H1 (cell line): ENCODE measurements around the gene YPEL2. TPM values are rescaled to one million over a fixed set of nuclear protein-coding genes. Genes with fewer than 3 reads are reported as not detected.

Experiments
- CTCF ChIA-PET: fragments of 300-600 bp; sonication (Branson Sonifier 250); formaldehyde crosslinking; loops from one replicate; lab custom pipeline; 2021; ENCODE audit not compliant: partially characterized antibody; lab: Charles Lee
- POLR2A ChIA-PET: fragments of 300-600 bp; sonication (Branson Sonifier 250); formaldehyde crosslinking; loops from one replicate; lab custom pipeline; 2021; ENCODE audit warnings: inconsistent platforms; ENCODE audit not compliant: partially characterized antibody; lab: Charles Lee
- DNase-seq, 2 experiments: peaks; one replicate each; pipeline versions ENCODE4 v3.0.0 to v3.0.0-alpha.2; 2010 to 2022; ENCODE audit warnings: low spot score in 2 of 2, low read depth in 1 of 2, mixed read lengths in 1 of 2
- FAIRE-seq: peaks from 2 replicates; lab custom pipeline; 2011; peaks lifted over from hg19 to GRCh38; lab: Jason Lieb, UNC
- H2AFZ ChIP-seq: 2 replicates; pipeline ENCODE4 v1.8.1; 2012; ENCODE audit warnings: low read length, inconsistent platforms
- H2AK5ac ChIP-seq: 2 replicates; pipeline ENCODE4 v1.6.1; 2013; ENCODE audit warnings: low read depth, low read length
- H2BK120ac ChIP-seq: replicated peaks from 2 replicates; pipeline ENCODE3; 2013; ENCODE audit warnings: low read depth, low read length, inconsistent platforms
- H2BK12ac ChIP-seq: 2 replicates; pipeline ENCODE4 v1.6.1; 2013; ENCODE audit warnings: low read depth, low read length
- H2BK15ac ChIP-seq: 2 replicates; pipeline ENCODE4 v1.6.1; 2013; ENCODE audit warnings: low read length
- H2BK20ac ChIP-seq: 2 replicates; pipeline ENCODE4 v1.6.1; 2013; ENCODE audit warnings: low read length
- H2BK5ac ChIP-seq: 2 replicates; pipeline ENCODE4 v1.6.1; 2013; ENCODE audit warnings: low read depth, low read length
- H3K14ac ChIP-seq: 2 replicates; pipeline ENCODE4 v1.6.1; 2013; ENCODE audit warnings: inconsistent platforms; ENCODE audit not compliant: insufficient read length
- H3K18ac ChIP-seq: 2 replicates; pipeline ENCODE4 v1.6.1; 2013; ENCODE audit warnings: low read length; ENCODE audit errors: extremely low read depth
- H3K23ac ChIP-seq: 2 replicates; pipeline ENCODE4 v1.6.1; 2013; ENCODE audit warnings: inconsistent platforms; ENCODE audit not compliant: insufficient read length
- H3K23me2 ChIP-seq: 2 replicates; pipeline ENCODE4 v1.6.1; 2013; ENCODE audit warnings: low read depth, low read length
- H3K27ac ChIP-seq: 2 replicates; pipeline ENCODE4 v1.6.1; 2011; ENCODE audit warnings: low read depth, low read length, inconsistent platforms
- H3K27me3 ChIP-seq, 4 experiments: replicated peaks in 1 of 4; 1 replicate in 1 of 4; 2 replicates in 3 of 4; pipeline versions ENCODE4 v1.6.1 to v1.8.1; 2011 to 2013; ENCODE audit warnings: low read length in 3 of 4, mild to moderate bottlenecking in 3 of 4, inconsistent platforms in 2 of 4, mixed read lengths in 2 of 4, moderate library complexity in 1 of 4; ENCODE audit not compliant: control insufficient read depth in 3 of 4, insufficient read depth in 3 of 4; ENCODE audit errors: extremely low read depth in 1 of 4
- H3K36me3 ChIP-seq, 4 experiments: 2 replicates each; pipeline versions ENCODE4 v1.6.1 to v1.8.1; 2011 to 2013; ENCODE audit warnings: mild to moderate bottlenecking in 4 of 4, low read length in 3 of 4, moderate library complexity in 2 of 4, control low read depth in 1 of 4, inconsistent platforms in 1 of 4; ENCODE audit not compliant: insufficient read depth in 4 of 4, control insufficient read depth in 2 of 4
- H3K4ac ChIP-seq: replicated peaks from 2 replicates; pipeline ENCODE3; 2013; ENCODE audit warnings: low read length, low read depth, mixed read lengths, inconsistent platforms; ENCODE audit not compliant: insufficient read length
- H3K4me1 ChIP-seq, 4 experiments: replicated peaks in 1 of 4; 1 replicate in 1 of 4; 2 replicates in 3 of 4; pipeline versions ENCODE4 v1.6.1 to v1.8.1; 2011 to 2013; ENCODE audit warnings: low read length in 3 of 4, inconsistent platforms in 2 of 4, mixed read lengths in 1 of 4; ENCODE audit not compliant: insufficient read depth in 4 of 4, control insufficient read depth in 3 of 4
- H3K4me2 ChIP-seq, 2 experiments: 2 replicates each; pipeline versions ENCODE4 v1.6.1 to v1.8.1; 2011 to 2013; ENCODE audit warnings: low read depth in 2 of 2, low read length in 2 of 2, control low read depth in 1 of 2, inconsistent platforms in 1 of 2, mild to moderate bottlenecking in 1 of 2; ENCODE audit not compliant: insufficient read depth in 1 of 2
- H3K4me3 ChIP-seq, 4 experiments: fragments of 200-600, 300-600 bp in 1 of 4; sonication (generic), shearing (Covaris generic), sonication (Bioruptor Twin) in 1 of 4; 2 replicates each; pipeline versions ENCODE4 v1.5.1 to v1.8.1; 2011 to 2016; ENCODE audit warnings: low read length in 4 of 4, low read depth in 3 of 4, control low read depth in 2 of 4, inconsistent platforms in 2 of 4, mild to moderate bottlenecking in 2 of 4, mixed read lengths in 1 of 4, moderate library complexity in 1 of 4; ENCODE audit not compliant: insufficient read depth in 2 of 4; ENCODE audit errors: extremely low read depth in 1 of 4
- H3K56ac ChIP-seq: replicated peaks from 2 replicates; pipeline ENCODE3; 2013; ENCODE audit warnings: low read depth, mild to moderate bottlenecking, mixed read lengths, low read length, inconsistent platforms; ENCODE audit not compliant: insufficient read length
- H3K79me1 ChIP-seq: 2 replicates; pipeline ENCODE4 v1.6.1; 2013; ENCODE audit warnings: low read depth, low read length, control low read depth
- H3K79me2 ChIP-seq, 2 experiments: 2 replicates each; pipeline versions ENCODE4 v1.6.1 to v1.8.1; 2012 to 2013; ENCODE audit warnings: low read length in 2 of 2, mild to moderate bottlenecking in 2 of 2, inconsistent platforms in 1 of 2; ENCODE audit not compliant: insufficient read depth in 2 of 2, control insufficient read depth in 1 of 2
- H3K9ac ChIP-seq, 4 experiments: replicated peaks in 1 of 4; 1 replicate in 1 of 4; 2 replicates in 3 of 4; pipeline versions ENCODE4 v1.6.1 to v1.8.1; 2011 to 2013; ENCODE audit warnings: low read depth in 3 of 4, low read length in 3 of 4, control low read depth in 2 of 4, mild to moderate bottlenecking in 2 of 4, moderate library complexity in 2 of 4, inconsistent platforms in 1 of 4; ENCODE audit errors: extremely low read depth in 1 of 4
- H3K9me3 ChIP-seq, 2 experiments: 2 replicates each; pipeline versions ENCODE4 v1.6.1 to v1.8.1; 2012 to 2013; ENCODE audit warnings: mild to moderate bottlenecking in 2 of 2, moderate library complexity in 2 of 2, control low read depth in 1 of 2, inconsistent platforms in 1 of 2, low read depth in 1 of 2, low read length in 1 of 2, mixed read lengths in 1 of 2; ENCODE audit not compliant: insufficient read depth in 2 of 2
- H4K20me1 ChIP-seq, 2 experiments: replicated peaks in 1 of 2; 2 replicates each; pipeline versions ENCODE3 to v1.8.1; 2011 to 2013; ENCODE audit warnings: inconsistent platforms in 2 of 2, low read length in 2 of 2, mild to moderate bottlenecking in 1 of 2; ENCODE audit not compliant: insufficient read depth in 2 of 2, control insufficient read depth in 1 of 2
- H4K5ac ChIP-seq: 2 replicates; pipeline ENCODE4 v1.6.1; 2013; ENCODE audit warnings: low read length, low read depth, mixed read lengths, inconsistent platforms; ENCODE audit not compliant: insufficient read length
- H4K8ac ChIP-seq: 2 replicates; pipeline ENCODE4 v1.8.0; 2013; ENCODE audit warnings: mild to moderate bottlenecking, moderate library complexity, low read length, inconsistent platforms; ENCODE audit not compliant: insufficient read depth; ENCODE audit errors: extremely low read depth
- H4K91ac ChIP-seq: replicated peaks from 2 replicates; pipeline ENCODE3; 2013; ENCODE audit warnings: low read length, mixed read lengths, inconsistent platforms; ENCODE audit not compliant: insufficient read length
- RAD21 ChIP-seq, 2 experiments: IDR thresholded peaks in 1 of 2; conservative IDR thresholded peaks in 1 of 2; 2 replicates each; pipeline ENCODE4 v1.6.1; 2011; ENCODE audit warnings: low read depth in 2 of 2, low read length in 2 of 2, improper control_type of control experiment in 1 of 2, inconsistent platforms in 1 of 2, mild to moderate bottlenecking in 1 of 2, moderate library complexity in 1 of 2
- WGBS, 2 experiments: shearing (Covaris generic) in 1 of 2; methylation state at CpG; one replicate each; pipeline versions ENCODE4 v1.1.6 to v1.1.7; 2013 to 2015; ENCODE audit warnings: low lambda C conversion rate in 2 of 2, mixed read lengths in 2 of 2, inconsistent platforms in 1 of 2, low coverage in 1 of 2, missing lambda C conversion rate in 1 of 2; ENCODE audit not compliant: insufficient replicate concordance in 2 of 2, insufficient coverage in 1 of 2, insufficient read length in 1 of 2; ENCODE audit errors: extremely low coverage in 1 of 2, missing lambda C conversion rate in 1 of 2; 5-methylcytosine and 5-hydroxymethylcytosine counted together
- polyA plus RNA-seq, 7 experiments: library from polyadenylated mRNA; depleted of rRNA in 3 of 7; stranded (reverse) in 5 of 7; unstranded in 2 of 7; fragments of >200 nt in 5 of 7; fragments of 200-250 nt in 2 of 7; gene quantifications; 1 replicate in 5 of 7; 2 replicates in 1 of 7; 4 replicates in 1 of 7; pipeline versions ENCODE4 v1.2.1 to v1.2.3, GENCODE V29; 2011 to 2013; ENCODE audit warnings: missing spikeins in 2 of 7, mixed read lengths in 2 of 7
- total RNA-seq: library from RNA; stranded (reverse); fragmentation: NEBNext Ultra II Directional; extraction: Animal tissue kit (Norgen Biotek cat#: 25700); gene quantifications from 2 replicates; pipeline ENCODE4 v1.2.1, GENCODE V29; 2021

Gene YPEL2
- total and polyA plus RNA-seq, 2 of the 8 experiments (the other 6 are each of a cell fraction or from before 2014, with no cell fraction given), result 1.6 to 3.5 TPM

DNA sequence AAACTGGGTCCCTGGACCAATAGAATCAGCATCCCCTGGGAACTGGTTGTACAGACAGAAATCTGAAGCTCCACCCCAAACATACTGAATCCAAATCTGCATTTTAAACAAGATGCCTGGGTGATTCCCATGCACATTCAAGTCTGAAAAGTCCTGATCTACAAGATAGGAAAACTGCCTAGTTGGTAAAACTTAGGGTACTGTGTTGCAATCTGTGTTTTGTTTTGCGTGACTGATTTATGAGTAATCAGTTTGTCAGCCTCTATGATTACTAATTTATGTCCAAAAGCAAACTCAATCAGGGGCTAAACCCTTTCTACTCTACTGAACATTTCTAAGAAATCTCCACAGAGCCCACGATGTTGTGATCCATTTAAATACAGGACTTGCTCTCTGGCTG is 103.8 kb downstream of the YPEL2 start:
- Histone ChIP-seq H3K27me3 (no peaks in the 10 kb centered on the region), H3K9ac (no peak overlapping the region), H3K79me1 (no peaks in the 10 kb centered on the region), H3K23me2 (no peaks in the 10 kb centered on the region), H3K4me1 (no peaks in the 10 kb centered on the region), H4K5ac (no peak overlapping the region), H2BK5ac (no peak overlapping the region), H3K18ac (no peak overlapping the region), H4K91ac (no peak overlapping the region), H2BK120ac (no peak overlapping the region), H3K4me2 (no peak overlapping the region), H2BK15ac (no peak overlapping the region), H4K20me1 (no peaks in the 10 kb centered on the region), H3K4me3 (no peak overlapping the region), H3K79me2 (no peaks in the 10 kb centered on the region), H2BK12ac (no peak overlapping the region), H2AFZ (no peak overlapping the region), H3K4ac (no peak overlapping the region), H2BK20ac (no peak overlapping the region), H4K8ac (no peak overlapping the region), H3K27ac (no peak overlapping the region), H3K36me3 (no peaks in the 10 kb centered on the region), H3K14ac (no peak overlapping the region)
- ChIA-PET CTCF (interaction anchor here (0.6 to 14.0 kb wide), 5 partner anchors 8 to 118 kb away, joined by 3 to 299 read pairs (median 3); no protein-coding TSS in a partner anchor), POLR2A (interaction anchor here (1.7 kb wide), 1 partner anchor 11 kb away, joined by 6 read pairs; no protein-coding TSS in a partner anchor)
- FAIRE-seq (no peak), DNase-seq (no peak)
- 92% methylated on average over 2 of the region's 2 CpGs; no CpG with 5 or more reads in 1 of the 2 experiments for WGBS, 2 experiments
- no peak for TF ChIP-seq RAD21 (IDR thresholded peaks at IDR 0.05 in 1 of 2, conservative IDR thresholded peaks at IDR 0.05 in 1 of 2; ENCODE audit: low read depth in 2 of 2, low read length in 2 of 2)
- TF ChIP-seq, all 59 proteins: peak for 0
- H2AK5ac ChIP-seq, result no peak overlapping the region
- H3K23ac ChIP-seq, result no peak overlapping the region
- H3K56ac ChIP-seq, result no peak overlapping the region
- H3K9me3 ChIP-seq, result no peaks in the 10 kb centered on the region
